PC-9 (cell line): ENCODE measurements around the gene CELSR3. TPM values are rescaled to one million over a fixed set of nuclear protein-coding genes. Genes with fewer than 3 reads are reported as not detected.

Experiments used
- BruUV-seq: library from RNA; stranded (reverse); fragments of 400-500 nt; replicated peaks from 2 replicates; lab custom pipeline; 2021; lab: Mats Ljungman, UMichigan
- CTCF ChIA-PET: fragments of 300-600 bp; sonication (Branson Sonifier 250); formaldehyde crosslinking; loops from one replicate; lab custom pipeline; 2022; ENCODE audit warnings: antibody characterized with exemption; lab: Charles Lee
- POLR2A ChIA-PET: fragments of 300-600 bp; sonication (Branson Sonifier 250); formaldehyde crosslinking; loops from one replicate; lab custom pipeline; 2022; ENCODE audit warnings: antibody characterized with exemption; ENCODE audit not compliant: unreplicated experiment; lab: Charles Lee
- DNase-seq, 2 experiments: peaks; one replicate each; pipeline versions ENCODE4 v3.0.0 to v3.0.0-alpha.2; 2015 to 2022; ENCODE audit warnings: mixed read lengths in 1 of 2
- H2AFZ ChIP-seq: fragments of 200-600 bp; sonication (generic); 2 replicates; pipeline ENCODE4 v1.8.1; 2017; ENCODE audit warnings: antibody characterized with exemption
- H3F3A ChIP-seq: fragments of 200-600 bp; sonication (generic); 2 replicates; pipeline ENCODE4 v1.8.1; 2017; ENCODE audit warnings: antibody characterized with exemption, mild to moderate bottlenecking, low read depth; ENCODE audit not compliant: insufficient read depth
- H3K27ac ChIP-seq: fragments of 200-600 bp; sonication (generic); 2 replicates; pipeline ENCODE4 v1.6.1; 2016; ENCODE audit warnings: mixed run types
- H3K27me3 ChIP-seq: fragments of 200-600 bp; sonication (generic); 2 replicates; pipeline ENCODE4 v1.6.1; 2016; ENCODE audit warnings: low read depth, mixed run types; ENCODE audit not compliant: insufficient read depth
- H3K36me3 ChIP-seq: fragments of 200-600 bp; sonication (generic); 2 replicates; pipeline ENCODE4 v1.6.1; 2016; ENCODE audit warnings: low read depth, mixed run types
- H3K4me1 ChIP-seq: fragments of 200-600 bp; sonication (generic); replicated peaks from 2 replicates; pipeline ENCODE4 v1.6.1; 2016; ENCODE audit warnings: mixed run types; ENCODE audit not compliant: insufficient read depth
- H3K4me2 ChIP-seq: fragments of 200-600 bp; sonication (generic); 2 replicates; pipeline ENCODE4 v1.6.1; 2017; ENCODE audit warnings: mixed run types
- H3K4me3 ChIP-seq: fragments of 200-600 bp; sonication (generic); 2 replicates; pipeline ENCODE4 v1.6.1; 2016; ENCODE audit warnings: mixed run types
- H3K79me2 ChIP-seq: fragments of 200-600 bp; sonication (generic); 2 replicates; pipeline ENCODE4 v1.6.1; 2017; ENCODE audit warnings: low read depth, mixed run types
- H3K9me2 ChIP-seq: fragments of 200-600 bp; sonication (generic); 2 replicates; pipeline ENCODE4 v1.8.1; 2017; ENCODE audit warnings: mild to moderate bottlenecking; ENCODE audit not compliant: insufficient read depth
- H3K9me3 ChIP-seq: fragments of 200-600 bp; sonication (generic); 2 replicates; pipeline ENCODE4 v1.8.1; 2016; ENCODE audit warnings: low read depth; ENCODE audit not compliant: insufficient read depth
- H4K20me1 ChIP-seq: fragments of 200-600 bp; sonication (generic); 2 replicates; pipeline ENCODE4 v1.8.1; 2017; ENCODE audit not compliant: insufficient read depth
- CTCF ChIP-seq: fragments of 200-600 bp; sonication (generic); conservative IDR thresholded peaks from 2 replicates; pipeline ENCODE4 v1.6.1; 2017; ENCODE audit warnings: mixed run types, antibody characterized with exemption, mild to moderate bottlenecking, moderate library complexity
- EZH2 ChIP-seq: fragments of 200-600 bp; sonication (generic); IDR thresholded peaks from 2 replicates; pipeline ENCODE4 v1.8.0; 2017; ENCODE audit warnings: antibody characterized with exemption, low read depth
- intact Hi-C: fragments of 100-400 bp; cut with micrococcal nuclease; formaldehyde crosslinking; loops from one replicate; pipeline ENCODE4 v1.10.0; 2022; ENCODE audit not compliant: unreplicated experiment
- total RNA-seq: library from RNA; stranded (reverse); gene quantifications from 2 replicates; pipeline ENCODE4 v1.2.3, GENCODE V29; 2021

CELSR3 gene
- total RNA-seq, 1 experiment from 2014 or later, result 9.9 TPM

DNA sequence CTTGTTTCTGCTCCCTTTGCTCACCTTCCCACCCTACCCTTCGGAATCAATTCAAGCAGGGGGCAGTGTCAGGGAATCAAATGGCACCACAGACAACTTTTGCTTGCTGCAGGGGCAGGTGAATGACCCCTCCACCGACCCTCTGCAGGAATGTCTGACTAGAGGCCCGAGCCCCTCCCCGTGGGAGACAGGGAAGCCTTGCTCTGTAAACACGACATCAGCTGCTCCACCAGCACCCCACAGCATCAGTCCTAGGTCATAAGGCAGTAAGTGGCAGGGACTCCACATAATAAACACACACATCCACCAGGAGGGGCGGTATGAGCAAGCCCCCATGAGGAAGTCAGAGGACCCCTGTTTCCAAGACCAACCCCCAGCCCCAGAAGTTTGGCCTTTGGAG lies 25.4 kb downstream of the CELSR3 start:
- Histone ChIP-seq H3K27me3 (no peaks in the 10 kb centered on the region), H3K4me2 (no peak overlapping the region), H3K4me3 (no peak overlapping the region), H2AFZ (no peak overlapping the region), H3K79me2 (no peaks in the 10 kb centered on the region), H3K36me3 (no peaks in the 10 kb centered on the region), H3F3A (0 out of 2 replicates have a peak, but pooled peaks cover 6% of the 10 kb centered on the region), H3K9me2 (no peaks in the 10 kb centered on the region), H3K27ac (no peak overlapping the region), H3K9me3 (no peaks in the 10 kb centered on the region), H4K20me1 (0 out of 2 replicates have a peak, but pooled peaks cover 5% of the 10 kb centered on the region), H3K4me1 (no peaks in the 10 kb centered on the region)
- ChIA-PET CTCF (no interaction called here), POLR2A (no interaction called here)
- no TSS peak for BruUV-seq
- no peak for TF ChIP-seq EZH2
- TF ChIP-seq CTCF, result no peak
- intact Hi-C loops, result no loop called here
- no peak for DNase-seq

DNA sequence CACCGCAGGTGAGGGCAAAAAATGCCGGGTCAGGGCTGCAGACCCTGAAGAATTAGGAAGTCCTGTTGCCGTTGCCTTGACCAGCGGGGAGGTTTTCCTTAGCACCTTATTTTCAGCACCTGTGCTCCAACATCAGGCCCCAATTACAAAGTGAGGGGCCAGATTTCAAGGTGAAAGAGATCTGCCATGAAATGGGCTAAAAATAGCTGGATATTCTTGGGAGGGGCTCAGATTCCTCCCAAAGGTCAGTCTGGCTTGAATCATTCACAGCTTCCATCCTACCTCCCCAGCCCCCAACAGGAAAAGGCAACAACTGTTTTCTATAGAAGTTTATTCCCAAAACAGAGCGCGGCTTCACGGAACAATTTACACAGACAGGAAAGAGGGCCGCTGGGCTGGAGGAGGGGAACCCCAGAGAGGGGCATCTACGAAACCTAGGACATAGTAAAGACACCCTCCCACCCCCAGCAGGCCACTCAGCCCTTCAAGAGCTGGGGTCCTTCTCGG lies 26.5 kb downstream of the CELSR3 start:
- ChIA-PET POLR2A (interaction anchor here (0.5 kb wide), 1 partner anchor 27 kb away, joined by 5 read pairs; no protein-coding TSS in a partner anchor), CTCF (no interaction called here)
- H3K27me3 ChIP-seq, result no peaks in the 10 kb centered on the region
- H3K9me2 ChIP-seq, result no peaks in the 10 kb centered on the region
- peak overlapping the region; percentile 89 for H3K4me2 ChIP-seq
- no peak overlapping the region for H2AFZ ChIP-seq
- no peaks in the 10 kb centered on the region for H3K36me3 ChIP-seq
- intact Hi-C loops, result no loop called here
- TF ChIP-seq CTCF (no peak), EZH2 (no peak)
- H3K4me3 ChIP-seq, result peak overlapping the region; percentile 89; the same call in 1 of the 2 replicates
- H3K27ac ChIP-seq, result no peak overlapping the region
- H4K20me1 ChIP-seq, result 0 out of 2 replicates have a peak, but pooled peaks cover 5% of the 10 kb centered on the region
- H3K9me3 ChIP-seq, result no peaks in the 10 kb centered on the region
- no peaks in the 10 kb centered on the region for H3K4me1 ChIP-seq
- no peaks in the 10 kb centered on the region for H3K79me2 ChIP-seq
- BruUV-seq, result no TSS peak
- 0 out of 2 replicates have a peak, but pooled peaks cover 6% of the 10 kb centered on the region for H3F3A ChIP-seq
- no peak for DNase-seq

DNA sequence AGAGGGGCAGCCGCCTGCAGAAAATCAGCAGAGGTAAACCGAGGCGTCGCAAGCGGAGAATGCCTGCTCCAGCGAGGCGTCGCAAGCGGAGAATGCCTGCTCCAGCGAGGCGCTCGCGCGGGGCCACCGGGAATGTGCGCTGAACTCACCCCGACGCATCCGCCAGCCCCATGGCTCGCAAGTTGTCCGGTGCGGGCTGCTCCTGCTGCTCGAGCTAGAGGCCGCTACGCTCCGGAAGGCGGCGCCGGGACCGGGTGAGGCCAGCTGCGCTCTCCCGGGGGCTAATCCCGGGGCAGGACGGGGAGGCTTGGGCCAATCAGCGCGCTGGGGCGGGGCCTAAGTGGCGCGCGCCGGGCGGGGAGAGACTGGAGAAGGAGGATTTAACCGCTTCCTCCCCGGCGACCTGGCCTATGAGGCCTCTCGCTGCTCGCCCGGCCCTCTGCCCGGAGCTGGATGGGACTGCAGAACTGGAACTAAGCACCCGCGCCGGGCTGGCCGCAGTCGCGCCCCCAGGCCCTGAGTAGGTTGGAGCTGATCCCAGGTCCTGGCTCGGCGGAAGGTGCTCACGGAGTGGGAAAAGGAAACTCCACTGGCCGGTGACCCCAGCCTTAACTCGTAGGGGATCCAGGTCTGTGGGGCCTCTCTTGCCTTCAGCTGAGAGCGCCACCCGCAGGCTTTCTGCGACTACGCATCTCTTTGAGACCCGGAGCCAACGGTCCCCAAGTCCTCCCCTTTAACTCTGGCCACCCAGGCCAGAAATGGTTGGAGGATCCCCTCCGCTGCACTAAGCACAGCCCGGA lies 27.3 kb downstream of the CELSR3 start, which contains the start of gene SLC26A6:
TSS of gene SLC26A6 (minus strand) at position 240 of the 800 bp plus-strand sequence. CDS start at position 172, 68 bp downstream.
- H3K4me2 ChIP-seq, result peak within 1 kb of the TSS; percentile 89
- BruUV-seq, result no TSS peak
- TF ChIP-seq CTCF (peak; percentile 56; the same call in 1 of the 2 replicates), EZH2 (no peak)
- DNase-seq, result peak; percentile 83 to 97
- H3K4me1 ChIP-seq, result no peaks in the 10 kb centered on the region
- 0 out of 2 replicates have a peak, but pooled peaks cover 6% of the 10 kb centered on the region for H3F3A ChIP-seq
- H3K9me3 ChIP-seq, result no peaks in the 10 kb centered on the region
- no peaks in the 10 kb centered on the region for H3K36me3 ChIP-seq
- intact Hi-C loops, result loop anchor here (1.0 to 2.0 kb wide), 4 partner anchors 18 to 77 kb away; partner anchors contain the start of genes COL7A1 and UQCRC1
- no peak within 1 kb of the TSS for H3K27ac ChIP-seq
- no peaks in the 10 kb centered on the region for H3K27me3 ChIP-seq
- H3K9me2 ChIP-seq, result no peaks in the 10 kb centered on the region
- POLR2A ChIA-PET, result interaction anchor here (0.5 kb wide), 1 partner anchor 78 kb away, joined by 3 read pairs; no protein-coding TSS in a partner anchor
- peak within 1 kb of the TSS; percentile 89 for H3K4me3 ChIP-seq
- CTCF ChIA-PET, result no interaction called here
- H2AFZ ChIP-seq, result peak within 1 kb of the TSS; percentile 84
- no peaks in the 10 kb centered on the region for H3K79me2 ChIP-seq
- H4K20me1 ChIP-seq, result 0 out of 2 replicates have a peak, but pooled peaks cover 5% of the 10 kb centered on the region
